Small intestine (tissue), 7 donors: ENCODE measurements around the gene LRRFIP1. TPM values are rescaled to one million over a fixed set of nuclear protein-coding genes. Genes with fewer than 3 reads are reported as not detected.
A peak's percentile ranks its signal among the peaks of the same experiment; 100 is the strongest.

Source experiments
- DNase-seq, 2 donors: peaks; one replicate each; pipeline versions ENCODE4 v3.0.0 to v3.0.0-alpha.2; 2013
- FAIRE-seq: peaks from 2 replicates; lab custom pipeline; 2012; peaks lifted over from hg19 to GRCh38; lab: Jason Lieb, UNC
- H3K27ac ChIP-seq, 3 donors: one replicate each; pipeline ENCODE4 v1.5.1; 2013; ENCODE audit warnings: low read length in 2 of 3, mild to moderate bottlenecking in 2 of 3, control low read depth in 1 of 3, inconsistent platforms in 1 of 3, low read depth in 1 of 3, moderate library complexity in 1 of 3
- H3K27me3 ChIP-seq, 3 donors: one replicate each; pipeline ENCODE4 v1.6.1; 2013; ENCODE audit warnings: low read length in 3 of 3, inconsistent platforms in 1 of 3; ENCODE audit not compliant: control insufficient read depth in 3 of 3, insufficient read depth in 3 of 3
- H3K36me3 ChIP-seq, 3 donors: one replicate each; pipeline ENCODE4 v1.6.1; 2013; ENCODE audit warnings: low read length in 3 of 3, inconsistent platforms in 1 of 3, low read depth in 1 of 3, mild to moderate bottlenecking in 1 of 3, moderate library complexity in 1 of 3; ENCODE audit not compliant: control insufficient read depth in 3 of 3, insufficient read depth in 2 of 3
- H3K4me1 ChIP-seq, 3 donors: one replicate each; pipeline ENCODE4 v1.6.1; 2013; ENCODE audit warnings: low read length in 2 of 3, inconsistent platforms in 1 of 3, low read depth in 1 of 3, mild to moderate bottlenecking in 1 of 3, moderate library complexity in 1 of 3; ENCODE audit not compliant: control insufficient read depth in 3 of 3, insufficient read depth in 2 of 3
- H3K4me3 ChIP-seq, 3 donors: one replicate each; pipeline ENCODE4 v1.5.1; 2013; ENCODE audit warnings: low read length in 3 of 3, control low read depth in 1 of 3, inconsistent platforms in 1 of 3, low read depth in 1 of 3, mild to moderate bottlenecking in 1 of 3, moderate library complexity in 1 of 3
- H3K9me3 ChIP-seq, 2 donors: one replicate each; pipeline ENCODE4 v1.6.1; 2013; ENCODE audit warnings: low read depth in 1 of 2, low read length in 1 of 2; ENCODE audit not compliant: control insufficient read depth in 2 of 2, insufficient read depth in 1 of 2
- WGBS, 3 donors: extraction: QIAGEN DNeasy Blood & Tissue Kit; methylation state at CpG; one replicate each; pipeline ENCODE4 v1.1.7; 2013; 5-methylcytosine and 5-hydroxymethylcytosine counted together
- polyA plus RNA-seq, 4 donors: library from polyadenylated mRNA; stranded (reverse) in 3 of 4; unstranded in 1 of 4; fragments of 200-250 nt in 3 of 4; fragments of 120-200 nt in 1 of 4; gene quantifications; one replicate each; pipeline versions ENCODE4 v1.2.1 to v1.2.3, GENCODE V29; 2013
- donor health status: healthy with polysubstance abuse.
- donor health status: control.
- donor health status: control.
- donor health status: Bipolar disorder and iron deficiency.
- donor health status: healthy.

The LRRFIP1 gene
- polyA plus RNA-seq, 4 donors = 46.0 to 76.7 (median 51.9) TPM

DNA sequence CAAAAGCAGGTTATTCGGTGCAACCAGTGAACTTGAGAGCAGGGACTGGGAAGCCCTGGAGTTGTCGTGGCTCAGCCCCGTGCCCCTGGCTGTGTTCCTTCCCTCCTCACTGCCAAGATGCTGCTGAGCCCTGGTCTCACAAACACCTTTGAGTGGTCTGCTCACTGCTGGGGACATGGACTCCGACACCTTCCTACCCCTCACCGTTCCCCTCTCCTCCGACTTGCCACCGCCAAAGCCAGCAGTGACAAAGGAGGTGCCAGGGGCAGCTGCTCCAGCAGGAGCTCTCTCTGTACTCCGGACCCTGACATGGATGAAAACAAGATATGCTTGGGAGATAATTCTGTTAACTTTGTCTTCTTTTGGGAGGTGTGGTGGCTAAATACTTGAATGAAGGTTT, 17.9 kb downstream of the LRRFIP1 start:
- no peak for FAIRE-seq
- H3K4me1 ChIP-seq = no peaks in the 10 kb centered on the region
- no peak for DNase-seq
- no peak overlapping the region for H3K4me3 ChIP-seq
- H3K9me3 ChIP-seq = peaks cover 0 to 13% of the 10 kb centered on the region in 2 donors
- H3K27me3 ChIP-seq = peaks cover 0 to 4% (median 0%) of the 10 kb centered on the region in 3 donors
- H3K36me3 ChIP-seq = peaks cover 0 to 5% (median 0%) of the 10 kb centered on the region in 3 donors
- no peak overlapping the region for H3K27ac ChIP-seq
- 82 to 89% (median 88%) methylated on average over 8 of the region's 8 CpGs for WGBS, 3 donors

DNA sequence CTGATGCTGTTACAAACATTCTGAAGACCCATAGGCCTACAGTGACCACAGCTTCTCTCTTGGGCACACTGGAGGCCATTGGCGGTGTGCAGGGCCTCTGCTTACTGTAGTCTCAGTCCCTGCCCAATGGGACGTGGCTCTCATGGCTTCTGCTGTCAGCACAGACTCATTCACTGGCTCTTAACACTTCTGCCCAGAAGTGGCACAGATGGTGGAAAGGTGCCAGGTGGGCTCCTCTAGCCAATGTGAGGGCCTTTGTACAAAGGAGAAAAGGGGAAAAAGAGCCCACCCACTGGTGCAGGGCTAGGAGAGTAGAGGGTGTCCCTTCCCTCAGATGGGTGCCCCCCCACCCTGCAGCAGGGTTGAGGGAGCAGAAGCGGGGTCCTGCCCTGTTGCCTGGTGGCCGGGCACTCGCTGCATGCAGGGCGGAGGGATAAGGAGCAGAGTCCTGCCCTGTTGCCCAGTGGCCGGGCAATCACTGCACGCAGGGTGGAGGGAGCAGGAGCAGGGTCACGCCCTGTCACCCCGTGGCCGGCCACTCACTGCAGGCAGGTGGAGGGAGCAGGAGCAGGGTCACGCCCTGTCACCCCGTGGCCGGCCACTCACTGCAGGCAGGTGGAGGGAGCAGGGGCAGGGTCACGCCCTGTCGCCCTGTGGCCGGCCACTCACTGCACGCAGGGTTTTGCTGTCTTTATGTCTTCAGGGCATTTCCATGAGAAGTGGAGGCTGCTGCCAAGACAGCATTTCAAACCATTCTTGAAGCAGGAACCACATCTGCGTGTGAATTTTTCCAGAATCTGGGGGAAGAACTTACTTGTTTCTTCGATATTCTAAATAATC, 20.0 kb downstream of the LRRFIP1 start:
- no peak for FAIRE-seq
- H3K9me3 ChIP-seq = peaks cover 0 to 13% of the 10 kb centered on the region in 2 donors
- no peak overlapping the region for H3K4me3 ChIP-seq
- H3K4me1 ChIP-seq = no peaks in the 10 kb centered on the region
- DNase-seq = no peak
- no peak overlapping the region for H3K27ac ChIP-seq
- H3K27me3 ChIP-seq = peaks cover 0 to 4% (median 0%) of the 10 kb centered on the region in 3 donors
- 84 to 86% (median 85%) methylated on average over 19 to 20 of the region's 20 CpGs for WGBS, 3 donors
- H3K36me3 ChIP-seq = peaks cover 0 to 4% (median 0%) of the 10 kb centered on the region in 3 donors

DNA sequence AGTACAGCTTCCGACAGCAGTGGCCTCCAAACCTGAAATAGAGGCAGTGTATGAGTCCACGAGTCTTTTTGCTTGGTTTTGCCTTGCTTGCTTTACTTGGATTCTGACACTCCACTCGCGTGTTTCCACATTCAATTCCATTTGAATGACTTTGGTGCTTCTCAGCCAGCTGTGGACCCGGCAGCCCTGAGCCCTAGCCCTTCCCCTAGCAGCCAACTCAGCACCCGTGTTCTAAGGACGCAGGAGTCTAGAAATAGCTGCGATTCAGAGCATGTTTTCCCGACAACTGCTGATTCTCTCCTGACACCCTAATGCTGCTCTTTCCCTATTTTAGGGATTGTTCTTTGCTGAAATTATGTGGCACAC, 20.6 kb downstream of the LRRFIP1 start:
- 86 to 94% (median 91%) methylated on average over 9 of the region's 9 CpGs for WGBS, 3 donors

DNA sequence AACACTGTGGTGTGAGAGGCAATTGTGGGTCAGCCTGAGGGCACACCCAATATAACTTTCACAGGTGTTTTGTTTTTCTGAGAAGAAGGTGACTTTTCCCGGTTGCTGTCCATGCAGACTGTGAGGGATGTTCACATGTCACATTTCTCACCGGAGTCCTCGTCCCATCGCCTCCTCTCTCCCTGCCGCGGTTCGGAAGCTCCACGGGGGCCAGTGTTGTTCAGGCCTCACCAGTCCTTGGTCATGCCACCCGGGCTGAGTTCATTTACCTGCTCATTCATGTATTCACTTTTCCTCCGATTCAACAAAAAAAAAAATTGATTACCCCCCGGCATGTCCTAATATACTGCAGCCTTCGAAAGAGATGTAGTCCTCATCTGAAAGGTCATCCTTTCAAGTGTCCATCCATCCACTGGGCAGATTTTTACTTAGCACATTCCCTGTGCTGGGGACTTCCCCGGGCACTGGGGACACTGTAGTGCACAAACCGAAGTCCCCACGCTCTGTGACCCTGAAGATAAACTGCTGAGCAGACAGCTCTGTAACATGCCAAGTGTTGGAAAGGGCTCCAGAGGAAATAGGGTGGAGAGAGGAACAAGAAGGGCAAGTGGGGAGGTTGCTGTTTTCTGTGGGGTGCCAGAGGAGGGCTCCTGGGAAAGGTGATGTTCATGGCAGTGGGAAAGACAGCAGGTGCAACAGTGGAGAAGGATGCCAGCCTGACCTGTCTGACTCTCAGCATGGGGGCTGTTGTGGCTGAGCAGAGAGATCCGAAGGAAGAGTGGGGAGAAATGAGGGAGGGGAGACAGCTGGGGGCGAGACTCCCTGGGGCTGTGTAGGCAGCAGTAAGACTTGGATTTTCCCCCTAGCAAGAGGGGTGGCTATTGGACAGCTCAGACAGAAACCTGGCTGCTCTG, 22.4 kb downstream of the LRRFIP1 start:
- no peaks in the 10 kb centered on the region for H3K4me1 ChIP-seq
- no peak overlapping the region for H3K27ac ChIP-seq
- H3K36me3 ChIP-seq = peaks cover 0 to 4% (median 0%) of the 10 kb centered on the region in 3 donors
- peaks cover 0 to under 1% (median 0%) of the 10 kb centered on the region in 3 donors for H3K27me3 ChIP-seq
- no peak overlapping the region for H3K4me3 ChIP-seq
- no peak for FAIRE-seq
- peaks cover 0 to 15% of the 10 kb centered on the region in 2 donors for H3K9me3 ChIP-seq
- 88 to 92% (median 88%) methylated on average over 16 to 17 of the region's 17 CpGs for WGBS, 3 donors
- DNase-seq = no peak

More for the DNA sequence above, 20.6 kb downstream of the LRRFIP1 start:
- H3K27ac ChIP-seq = no peak overlapping the region
- DNase-seq (no peak), FAIRE-seq (no peak)
- no peaks in the 10 kb centered on the region for H3K4me1 ChIP-seq
- H3K27me3 ChIP-seq = peaks cover 0 to 4% (median 0%) of the 10 kb centered on the region in 3 donors
- H3K9me3 ChIP-seq = peaks cover 0 to 15% of the 10 kb centered on the region in 2 donors
- H3K36me3 ChIP-seq = peaks cover 0 to 4% (median 0%) of the 10 kb centered on the region in 3 donors
- H3K4me3 ChIP-seq = no peak overlapping the region

DNA sequence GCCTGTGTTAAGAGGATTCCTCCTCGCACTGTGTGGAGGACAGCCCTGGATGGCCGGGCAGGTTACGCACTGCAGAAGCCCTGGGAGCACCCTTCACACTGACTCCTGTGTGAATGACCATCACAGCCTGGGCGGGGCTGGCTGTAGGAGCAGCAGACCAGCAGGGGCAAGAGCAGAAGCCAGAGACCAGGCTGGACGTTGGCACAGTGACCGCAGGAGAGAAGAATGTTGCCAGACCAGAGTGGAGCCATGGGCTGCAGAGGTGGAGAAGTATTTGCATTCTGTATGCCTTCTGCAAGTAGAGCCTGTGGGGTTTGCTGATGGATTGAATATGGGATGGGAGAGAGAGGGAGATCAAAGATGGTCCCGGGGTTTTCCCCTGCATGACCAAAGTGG, 23.1 kb downstream of the LRRFIP1 start:
- no peaks in the 10 kb centered on the region for H3K27me3 ChIP-seq
- no peak overlapping the region for H3K4me3 ChIP-seq
- peaks cover 0 to 4% (median 0%) of the 10 kb centered on the region in 3 donors for H3K36me3 ChIP-seq
- H3K27ac ChIP-seq = no peak overlapping the region
- FAIRE-seq (no peak), DNase-seq (no peak)
- WGBS, 3 donors = 90 to 93% (median 91%) methylated on average over 7 of the region's 7 CpGs
- H3K9me3 ChIP-seq = peaks cover 0 to 15% of the 10 kb centered on the region in 2 donors
- no peaks in the 10 kb centered on the region for H3K4me1 ChIP-seq

DNA sequence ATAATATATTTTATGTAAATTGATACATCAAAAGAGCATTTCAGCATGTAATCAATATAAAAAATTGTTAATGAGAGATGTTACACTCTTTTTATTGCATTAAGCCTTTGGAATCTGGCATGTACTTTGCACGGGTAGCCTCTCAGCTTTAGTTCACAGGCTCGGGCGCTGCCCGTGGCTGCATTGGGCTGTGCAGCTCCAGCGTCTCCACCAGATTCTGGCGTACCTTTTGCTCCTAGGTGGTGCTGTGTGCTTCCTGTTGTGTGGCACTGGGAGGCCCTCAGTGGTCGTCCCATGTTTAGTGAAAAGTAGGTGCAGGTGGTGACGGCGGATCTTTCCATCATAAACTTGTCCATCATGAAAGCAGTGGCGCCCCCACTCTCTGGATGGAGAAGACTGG, 24.4 kb downstream of the LRRFIP1 start:
- peak in 1 of 2 donors; percentile 15 for DNase-seq
- 69 to 90% (median 87%) methylated on average over 10 of the region's 10 CpGs for WGBS, 3 donors
- FAIRE-seq = no peak
- Histone ChIP-seq H3K36me3 (peaks cover 0 to 4% (median 0%) of the 10 kb centered on the region in 3 donors), H3K4me3 (no peak overlapping the region), H3K27me3 (no peaks in the 10 kb centered on the region), H3K4me1 (no peaks in the 10 kb centered on the region), H3K27ac (no peak overlapping the region), H3K9me3 (peaks cover 0 to 10% of the 10 kb centered on the region in 2 donors)

DNA sequence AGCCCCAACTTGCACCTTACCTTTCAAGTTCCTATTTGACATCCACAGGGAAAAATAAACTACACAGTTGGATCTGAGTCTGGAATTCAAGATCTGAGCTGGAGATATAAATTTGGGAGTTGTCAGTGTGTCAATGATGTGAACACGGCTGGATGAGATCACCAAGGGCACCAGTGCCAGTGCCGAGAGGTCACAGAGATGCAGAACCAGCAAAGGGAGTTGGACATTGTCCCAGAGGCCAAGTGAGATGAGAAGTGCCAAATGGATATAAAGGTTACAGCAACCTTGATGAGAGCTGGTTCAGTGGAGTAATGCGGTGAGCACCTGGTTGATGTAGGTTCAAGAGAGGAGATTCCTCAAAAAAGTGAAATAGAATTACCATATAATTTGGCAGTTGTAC, 24.8 kb downstream of the LRRFIP1 start:
- no peaks in the 10 kb centered on the region for H3K4me1 ChIP-seq
- 86 to 94% (median 90%) methylated on average over 3 of the region's 3 CpGs for WGBS, 3 donors
- H3K4me3 ChIP-seq = no peak overlapping the region
- no peaks in the 10 kb centered on the region for H3K27me3 ChIP-seq
- DNase-seq (no peak), FAIRE-seq (no peak)
- H3K9me3 ChIP-seq = peaks cover 0 to 14% of the 10 kb centered on the region in 2 donors
- peaks cover 0 to 4% (median 0%) of the 10 kb centered on the region in 3 donors for H3K36me3 ChIP-seq
- no peak overlapping the region for H3K27ac ChIP-seq

DNA sequence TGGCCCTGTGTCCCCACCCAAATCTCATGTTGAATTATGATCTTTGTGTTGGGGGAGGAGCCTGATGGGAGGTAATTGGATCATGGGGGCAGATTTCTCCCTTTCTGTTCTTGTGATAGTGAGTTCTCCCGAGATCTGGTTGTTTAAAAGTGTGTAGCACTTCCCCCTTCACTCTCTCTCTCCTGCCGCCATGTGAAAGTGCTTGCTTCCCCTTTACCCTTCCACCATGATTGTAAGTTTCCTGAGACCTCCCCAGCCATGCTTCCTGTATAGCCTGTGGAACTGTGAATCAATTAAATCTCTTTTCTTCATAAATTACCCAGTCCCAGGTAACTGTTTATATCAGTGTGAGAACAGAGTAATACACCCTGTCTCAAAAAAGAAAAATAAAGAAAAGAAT, 25.5 kb downstream of the LRRFIP1 start:
- no peaks in the 10 kb centered on the region for H3K27me3 ChIP-seq
- FAIRE-seq (no peak), DNase-seq (no peak)
- no peak overlapping the region for H3K4me3 ChIP-seq
- no peaks in the 10 kb centered on the region for H3K4me1 ChIP-seq
- peaks cover 0 to 14% of the 10 kb centered on the region in 2 donors for H3K9me3 ChIP-seq
- WGBS, 3 donors = 81 to 100% (median 84%) methylated on average over 2 of the region's 2 CpGs
- peaks cover 0 to 4% (median 0%) of the 10 kb centered on the region in 3 donors for H3K36me3 ChIP-seq
- H3K27ac ChIP-seq = no peak overlapping the region
